Mesenchymal stem cell (in vitro differentiated cells and primary cell): ENCODE results near the gene DOC2B.
A peak's percentile ranks its signal among the peaks of the same experiment; 100 is the strongest.
"Not testable (repeated sequence)": the region's sequence is repeated elsewhere in the genome, so short reads cannot be mapped to it uniquely, and the experiment has no call there.

Source experiments
- DNase-seq: peaks from one replicate; pipeline ENCODE4 v3.0.0-alpha.2; 2013
- H2AFZ ChIP-seq: one replicate; pipeline ENCODE4 v1.6.1; 2013; ENCODE audit warnings: low read depth, mild to moderate bottlenecking, control low read depth, inconsistent platforms, low read length, moderate library complexity
- H2AK5ac ChIP-seq: 2 replicates; pipeline ENCODE4 v1.6.1; 2013; ENCODE audit warnings: low read length, moderate library complexity, mild to moderate bottlenecking, inconsistent platforms; ENCODE audit not compliant: severe bottlenecking
- H2BK120ac ChIP-seq: one replicate; pipeline ENCODE4 v1.6.1; 2013; ENCODE audit warnings: low read depth, mild to moderate bottlenecking, inconsistent platforms, low read length, moderate library complexity
- H2BK12ac ChIP-seq, 2 experiments: one replicate each; pipeline ENCODE4 v1.6.1; 2013; ENCODE audit warnings: inconsistent platforms in 2 of 2, low read length in 2 of 2, mild to moderate bottlenecking in 2 of 2, moderate library complexity in 2 of 2, control low read depth in 1 of 2
- H2BK15ac ChIP-seq: one replicate; pipeline ENCODE4 v1.6.1; 2013; ENCODE audit warnings: mild to moderate bottlenecking, low read depth, inconsistent platforms; ENCODE audit not compliant: poor library complexity, severe bottlenecking
- H2BK5ac ChIP-seq: 2 replicates; pipeline ENCODE4 v1.6.1; 2013; ENCODE audit warnings: low read depth, mild to moderate bottlenecking, low read length, control low read depth, inconsistent platforms; ENCODE audit not compliant: poor library complexity, severe bottlenecking
- H3K14ac ChIP-seq, 2 experiments: one replicate each; pipeline ENCODE4 v1.6.1; 2013; ENCODE audit warnings: inconsistent platforms in 2 of 2, low read length in 2 of 2, control low read depth in 1 of 2, mild to moderate bottlenecking in 1 of 2, moderate library complexity in 1 of 2
- H3K18ac ChIP-seq, 2 experiments: one replicate each; pipeline ENCODE4 v1.6.1; 2013; ENCODE audit warnings: inconsistent platforms in 2 of 2, low read length in 2 of 2, control low read depth in 1 of 2, low read depth in 1 of 2, mild to moderate bottlenecking in 1 of 2
- H3K23ac ChIP-seq, 2 experiments: one replicate each; pipeline ENCODE4 v1.6.1; 2013; ENCODE audit warnings: inconsistent platforms in 2 of 2, low read length in 2 of 2, mild to moderate bottlenecking in 2 of 2, moderate library complexity in 2 of 2, control low read depth in 1 of 2
- H3K27ac ChIP-seq: 2 replicates; pipeline ENCODE4 v1.5.1; 2013; ENCODE audit warnings: mild to moderate bottlenecking, moderate library complexity, low read length, control low read depth, inconsistent platforms; ENCODE audit not compliant: poor library complexity, severe bottlenecking
- H3K27me3 ChIP-seq, 2 experiments: 2 replicates each; pipeline versions ENCODE4 v1.6.1 to v1.7.0; 2013; ENCODE audit warnings: low read length in 2 of 2, mild to moderate bottlenecking in 2 of 2, moderate library complexity in 2 of 2, control low read depth in 1 of 2, inconsistent platforms in 1 of 2; ENCODE audit not compliant: control insufficient read depth in 1 of 2, insufficient read depth in 1 of 2
- H3K36me3 ChIP-seq, 2 experiments: 2 replicates each; pipeline versions ENCODE4 v1.6.1 to v1.7.0; 2013; ENCODE audit warnings: low read length in 2 of 2, control low read depth in 1 of 2, inconsistent platforms in 1 of 2, low read depth in 1 of 2, mild to moderate bottlenecking in 1 of 2; ENCODE audit not compliant: insufficient read depth in 2 of 2, control insufficient read depth in 1 of 2
- H3K4ac ChIP-seq, 2 experiments: one replicate each; pipeline ENCODE4 v1.6.1; 2013; ENCODE audit warnings: inconsistent platforms in 2 of 2, low read length in 2 of 2, mild to moderate bottlenecking in 2 of 2, moderate library complexity in 2 of 2, control low read depth in 1 of 2, low read depth in 1 of 2
- H3K4me1 ChIP-seq: 2 replicates; pipeline ENCODE4 v1.6.1; 2013; ENCODE audit warnings: low read depth, low read length, control low read depth; ENCODE audit not compliant: control insufficient read depth, insufficient read depth
- H3K4me2 ChIP-seq: 2 replicates; pipeline ENCODE4 v1.6.1; 2013; ENCODE audit warnings: low read length, mild to moderate bottlenecking, inconsistent platforms; ENCODE audit not compliant: poor library complexity, severe bottlenecking
- H3K4me3 ChIP-seq, 2 experiments: 2 replicates each; pipeline versions ENCODE4 v1.5.1 to v1.7.0; 2013; ENCODE audit warnings: low read length in 2 of 2, mild to moderate bottlenecking in 2 of 2, control low read depth in 1 of 2, low read depth in 1 of 2; ENCODE audit not compliant: insufficient read depth in 1 of 2
- H3K79me1 ChIP-seq: replicated peaks from 2 replicates; pipeline ENCODE4 v1.6.1; 2013; ENCODE audit warnings: mild to moderate bottlenecking, control low read depth, low read length, inconsistent platforms; ENCODE audit not compliant: poor library complexity, severe bottlenecking
- H3K9ac ChIP-seq: 2 replicates; pipeline ENCODE4 v1.7.0; 2013; ENCODE audit warnings: mild to moderate bottlenecking, low read length, moderate library complexity
- H3K9me3 ChIP-seq: 2 replicates; pipeline ENCODE4 v1.7.0; 2013; ENCODE audit warnings: mild to moderate bottlenecking, low read length; ENCODE audit not compliant: control insufficient read depth
- H4K8ac ChIP-seq: one replicate; pipeline ENCODE4 v1.6.1; 2013; ENCODE audit warnings: inconsistent platforms, mild to moderate bottlenecking, low read length, moderate library complexity
- H4K91ac ChIP-seq: one replicate; pipeline ENCODE4 v1.6.1; 2013; ENCODE audit warnings: mild to moderate bottlenecking, low read length, inconsistent platforms
- WGBS: methylation state at CpG from one replicate; pipeline ENCODE4 v1.1.7; 2013; ENCODE audit warnings: mixed read lengths; 5-methylcytosine and 5-hydroxymethylcytosine counted together

Gene DOC2B

DNA sequence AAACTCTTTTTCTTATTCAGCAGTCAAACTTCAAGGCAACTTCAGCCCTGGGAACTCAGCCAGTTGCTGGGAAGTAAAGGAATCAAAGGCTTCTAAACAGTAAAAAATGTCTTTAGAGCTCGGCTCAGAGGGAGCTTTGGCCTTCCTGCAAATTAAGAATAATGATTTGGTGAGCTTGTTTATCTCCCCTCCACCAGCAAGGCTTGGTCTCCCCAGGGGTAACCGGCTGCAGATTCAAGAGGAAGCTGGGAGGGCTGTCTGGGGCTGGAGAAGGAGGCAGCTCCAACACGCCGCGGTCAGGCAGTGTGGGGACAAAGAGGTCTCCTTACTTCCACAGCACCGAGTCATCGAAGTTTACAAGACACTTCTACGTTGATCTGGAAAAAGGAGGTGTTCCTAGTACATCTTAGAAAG, 17.7 kb upstream of the DOC2B start:
- Histone ChIP-seq H3K9ac (no peak overlapping the region), H3K36me3 (no peaks in the 10 kb centered on the region), H3K23ac (no peak overlapping the region), H2BK12ac (no peak overlapping the region), H3K27me3 (peaks cover 11 to 87% of the 10 kb centered on the region in 2 experiments), H3K79me1 (no peaks in the 10 kb centered on the region), H2AFZ (no peak overlapping the region), H2BK5ac (no peak overlapping the region), H2AK5ac (no peak overlapping the region), H3K18ac (no peak overlapping the region), H3K4me2 (no peak overlapping the region), H2BK120ac (no peak overlapping the region), H3K4me3 (no peak overlapping the region), H3K4ac (no peak overlapping the region), H3K4me1 (peaks cover 13% of the 10 kb centered on the region), H3K14ac (no peak overlapping the region), H3K27ac (no peak overlapping the region), H3K9me3 (no peaks in the 10 kb centered on the region), H4K91ac (no peak overlapping the region), H2BK15ac (no peak overlapping the region), H4K8ac (no peak overlapping the region)
- peak; percentile 16 for DNase-seq
- WGBS, result 55% methylated on average over 5 of the region's 8 CpGs

DNA sequence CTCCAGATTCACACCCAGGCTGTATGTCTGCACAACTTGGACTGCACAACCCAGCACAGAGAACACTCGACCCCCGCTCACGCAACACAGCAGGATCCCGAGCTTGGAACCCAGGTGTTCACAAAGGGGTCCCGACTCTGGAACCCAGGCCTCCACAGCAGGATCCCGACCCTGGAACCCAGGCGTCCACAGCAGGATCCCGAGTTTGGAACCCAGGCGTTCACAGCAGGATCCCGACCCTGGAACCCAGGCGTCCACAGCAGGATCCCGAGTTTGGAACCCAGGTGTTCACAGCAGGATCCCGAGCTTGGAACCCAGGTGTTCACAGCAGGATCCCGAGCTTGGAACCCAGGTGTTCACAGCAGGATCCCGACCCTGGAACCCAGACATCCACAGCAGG, 16.8 kb upstream of the DOC2B start:
- H2BK5ac ChIP-seq, H3K18ac ChIP-seq, H2AK5ac ChIP-seq, H4K91ac ChIP-seq, H2AFZ ChIP-seq, H2BK15ac ChIP-seq, H3K27ac ChIP-seq, H3K4me3 ChIP-seq, H3K9ac ChIP-seq, H3K4me2 ChIP-seq, H2BK120ac ChIP-seq, H4K8ac ChIP-seq, H3K23ac ChIP-seq, DNase-seq, H3K14ac ChIP-seq, H2BK12ac ChIP-seq, H3K36me3 ChIP-seq, H3K9me3 ChIP-seq, H3K4ac ChIP-seq, H3K79me1 ChIP-seq: not testable (repeated sequence)
- H3K27me3 ChIP-seq, result peaks cover 11 to 87% of the 10 kb centered on the region in 2 experiments
- H3K4me1 ChIP-seq, result peaks cover 13% of the 10 kb centered on the region
- WGBS, result 91% methylated on average over 15 of the region's 15 CpGs

DNA sequence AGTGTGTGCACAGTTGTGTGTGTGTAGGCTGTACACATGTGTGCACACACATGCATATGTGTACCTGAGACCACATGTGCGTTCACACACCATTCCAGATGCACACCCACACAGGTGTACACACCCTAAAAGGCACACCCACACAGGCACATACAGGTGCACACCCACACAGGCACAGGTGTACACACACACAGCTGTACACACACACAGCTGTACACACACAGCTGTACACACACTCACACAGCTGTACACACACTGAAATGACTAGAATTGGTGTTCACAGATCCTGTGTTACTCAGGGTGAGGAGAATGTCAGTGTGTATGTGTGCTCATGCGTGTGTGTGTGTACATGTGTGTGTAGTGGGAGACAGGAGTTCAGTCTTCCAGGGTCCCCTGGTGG, 15.9 kb upstream of the DOC2B start:
- Histone ChIP-seq H4K8ac (no peak overlapping the region), H2BK12ac (no peak overlapping the region), H3K4me3 (no peak overlapping the region), H2AK5ac (no peak overlapping the region), H3K4me2 (no peak overlapping the region), H4K91ac (no peak overlapping the region), H3K23ac (no peak overlapping the region), H3K18ac (no peak overlapping the region), H2BK5ac (no peak overlapping the region), H3K79me1 (no peaks in the 10 kb centered on the region), H3K27ac (no peak overlapping the region), H3K9ac (no peak overlapping the region), H3K9me3 (no peaks in the 10 kb centered on the region), H3K4ac (no peak overlapping the region), H3K4me1 (peaks cover 13% of the 10 kb centered on the region), H3K36me3 (no peaks in the 10 kb centered on the region), H3K14ac (peak overlapping the region in 1 of 2 experiments; percentile 53), H2AFZ (no peak overlapping the region), H3K27me3 (peaks cover 11 to 82% of the 10 kb centered on the region in 2 experiments), H2BK120ac (no peak overlapping the region), H2BK15ac (no peak overlapping the region)
- no peak for DNase-seq
- 93% methylated on average over 2 of the region's 2 CpGs for whole genome bisulfite sequencing

DNA sequence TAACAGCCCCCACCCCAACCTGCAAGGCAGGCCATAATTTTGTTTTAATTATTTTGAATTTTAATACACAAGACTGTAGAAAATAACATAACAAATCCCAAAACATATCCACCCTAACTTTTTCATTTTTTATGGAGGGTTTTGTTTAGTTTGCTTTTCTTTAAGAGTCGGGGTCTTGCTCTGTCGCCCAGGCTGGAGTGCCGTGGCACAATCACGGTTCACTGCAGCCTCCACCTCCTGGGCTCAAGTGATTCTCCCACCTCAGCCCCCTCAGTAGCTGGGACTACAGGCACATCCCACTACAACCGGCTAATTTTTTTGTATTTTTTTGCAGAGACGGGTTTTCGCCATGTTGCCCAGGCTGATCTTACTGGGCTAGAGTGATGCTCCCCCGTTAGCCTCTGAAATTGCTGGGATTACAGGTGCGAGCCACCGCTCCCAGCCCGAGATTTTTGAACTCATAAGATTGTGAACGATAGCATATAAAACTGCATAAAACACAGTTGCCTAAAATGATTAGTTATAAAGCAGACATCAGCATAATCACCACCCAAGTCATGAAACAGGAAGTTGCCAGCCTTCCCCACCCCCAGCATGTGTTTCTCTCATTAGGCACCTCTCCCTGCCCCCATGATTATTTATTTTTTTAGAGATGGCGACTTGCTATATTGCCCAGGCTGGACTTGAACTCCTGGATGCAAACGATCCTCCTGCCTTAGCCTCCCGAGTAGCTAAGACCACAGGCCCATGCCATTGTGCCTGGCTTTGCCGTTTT, 13.6 kb upstream of the DOC2B start:
- H3K36me3 ChIP-seq, result no peaks in the 10 kb centered on the region
- 88% methylated on average over 16 of the region's 16 CpGs for WGBS
- no peak overlapping the region for H2AK5ac ChIP-seq
- peaks cover 11 to 62% of the 10 kb centered on the region in 2 experiments for H3K27me3 ChIP-seq
- H2BK120ac ChIP-seq, result no peak overlapping the region
- no peak overlapping the region for H3K4me3 ChIP-seq
- no peak overlapping the region for H3K4me2 ChIP-seq
- no peak overlapping the region for H3K23ac ChIP-seq
- peaks cover 7% of the 10 kb centered on the region for H3K4me1 ChIP-seq
- H3K9me3 ChIP-seq, result no peaks in the 10 kb centered on the region
- DNase-seq, result no peak
- no peak overlapping the region for H4K8ac ChIP-seq
- H2BK15ac ChIP-seq, result peak overlapping the region; percentile 18
- H3K79me1 ChIP-seq, result no peaks in the 10 kb centered on the region
- H2BK12ac ChIP-seq, result no peak overlapping the region
- no peak overlapping the region for H3K9ac ChIP-seq
- no peak overlapping the region for H4K91ac ChIP-seq
- H2BK5ac ChIP-seq, result no peak overlapping the region
- H3K14ac ChIP-seq, result no peak overlapping the region
- H3K27ac ChIP-seq, result no peak overlapping the region
- no peak overlapping the region for H3K18ac ChIP-seq
- no peak overlapping the region for H3K4ac ChIP-seq
- H2AFZ ChIP-seq, result no peak overlapping the region
